ENCODE data around the gene ELOA. TPM values are rescaled to one million over a fixed set of nuclear protein-coding genes. Genes with fewer than 3 reads are reported as not detected.

The ELOA gene
- total RNA-seq, 1 donor from 2014 or later: 66.2 TPM

DNA sequence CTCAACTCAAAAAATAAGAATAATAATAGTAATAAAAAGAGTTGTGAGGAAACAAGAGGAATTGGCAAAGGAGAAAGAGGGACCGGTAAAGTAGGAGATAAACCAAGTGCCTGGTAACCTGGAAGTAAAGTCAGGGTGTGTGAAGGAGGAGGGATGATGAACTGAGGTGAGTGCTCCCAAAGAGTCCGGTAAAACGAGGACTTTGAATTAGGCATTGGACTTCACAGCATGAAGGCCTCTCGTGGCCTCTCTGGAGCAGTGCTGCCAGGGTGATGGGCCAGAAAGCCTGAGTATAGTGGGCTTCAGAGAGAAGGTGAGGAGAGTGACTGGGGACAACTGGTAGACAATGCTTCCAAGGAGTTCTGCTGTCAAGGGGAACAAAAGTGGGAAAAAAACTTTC lies 34.0 kb upstream of the ELOA start:
- no peaks in the 10 kb centered on the region for H3K4me1 ChIP-seq
- H3K27ac ChIP-seq: no peak overlapping the region
- H3K4me3 ChIP-seq: no peak overlapping the region
- peaks cover 7% of the 10 kb centered on the region for H3K36me3 ChIP-seq
- no peaks in the 10 kb centered on the region for H3K9me3 ChIP-seq
- DNase-seq (no peak), ATAC-seq (no peak)
- no peaks in the 10 kb centered on the region for H3K27me3 ChIP-seq
- intact Hi-C loops (cut with DNase I): no loop called here
- TF ChIP-seq, protein P1, sequence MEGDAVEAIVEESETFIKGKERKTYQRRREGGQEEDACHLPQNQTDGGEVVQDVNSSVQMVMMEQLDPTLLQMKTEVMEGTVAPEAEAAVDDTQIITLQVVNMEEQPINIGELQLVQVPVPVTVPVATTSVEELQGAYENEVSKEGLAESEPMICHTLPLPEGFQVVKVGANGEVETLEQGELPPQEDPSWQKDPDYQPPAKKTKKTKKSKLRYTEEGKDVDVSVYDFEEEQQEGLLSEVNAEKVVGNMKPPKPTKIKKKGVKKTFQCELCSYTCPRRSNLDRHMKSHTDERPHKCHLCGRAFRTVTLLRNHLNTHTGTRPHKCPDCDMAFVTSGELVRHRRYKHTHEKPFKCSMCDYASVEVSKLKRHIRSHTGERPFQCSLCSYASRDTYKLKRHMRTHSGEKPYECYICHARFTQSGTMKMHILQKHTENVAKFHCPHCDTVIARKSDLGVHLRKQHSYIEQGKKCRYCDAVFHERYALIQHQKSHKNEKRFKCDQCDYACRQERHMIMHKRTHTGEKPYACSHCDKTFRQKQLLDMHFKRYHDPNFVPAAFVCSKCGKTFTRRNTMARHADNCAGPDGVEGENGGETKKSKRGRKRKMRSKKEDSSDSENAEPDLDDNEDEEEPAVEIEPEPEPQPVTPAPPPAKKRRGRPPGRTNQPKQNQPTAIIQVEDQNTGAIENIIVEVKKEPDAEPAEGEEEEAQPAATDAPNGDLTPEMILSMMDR (IDR thresholded peaks at IDR 0.05): no peak

DNA sequence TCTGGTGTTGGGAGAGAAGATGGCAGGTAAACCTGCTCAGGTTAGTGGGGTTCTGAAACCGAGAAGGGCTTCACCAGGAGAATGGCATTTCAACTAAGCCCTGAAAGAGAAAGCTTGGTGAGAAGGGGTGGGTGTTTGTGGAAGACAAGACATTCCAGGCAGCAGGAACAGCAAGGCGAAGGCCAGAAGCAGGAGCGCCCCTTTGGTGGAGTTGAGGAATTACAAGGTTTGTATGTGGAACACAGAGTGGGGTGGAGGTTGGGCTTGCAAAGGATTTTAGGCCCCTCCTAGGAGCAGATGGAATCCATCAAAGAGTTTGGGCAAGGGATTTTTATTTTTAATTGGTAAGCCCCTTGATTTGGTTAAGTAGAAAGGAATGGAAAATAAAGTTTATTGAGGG lies 24.8 kb upstream of the ELOA start:
- TF ChIP-seq, protein P1 (IDR thresholded peaks at IDR 0.05): peak; percentile 40
- peak; percentile 68 for ATAC-seq
- H3K27ac ChIP-seq: no peak overlapping the region

DNA sequence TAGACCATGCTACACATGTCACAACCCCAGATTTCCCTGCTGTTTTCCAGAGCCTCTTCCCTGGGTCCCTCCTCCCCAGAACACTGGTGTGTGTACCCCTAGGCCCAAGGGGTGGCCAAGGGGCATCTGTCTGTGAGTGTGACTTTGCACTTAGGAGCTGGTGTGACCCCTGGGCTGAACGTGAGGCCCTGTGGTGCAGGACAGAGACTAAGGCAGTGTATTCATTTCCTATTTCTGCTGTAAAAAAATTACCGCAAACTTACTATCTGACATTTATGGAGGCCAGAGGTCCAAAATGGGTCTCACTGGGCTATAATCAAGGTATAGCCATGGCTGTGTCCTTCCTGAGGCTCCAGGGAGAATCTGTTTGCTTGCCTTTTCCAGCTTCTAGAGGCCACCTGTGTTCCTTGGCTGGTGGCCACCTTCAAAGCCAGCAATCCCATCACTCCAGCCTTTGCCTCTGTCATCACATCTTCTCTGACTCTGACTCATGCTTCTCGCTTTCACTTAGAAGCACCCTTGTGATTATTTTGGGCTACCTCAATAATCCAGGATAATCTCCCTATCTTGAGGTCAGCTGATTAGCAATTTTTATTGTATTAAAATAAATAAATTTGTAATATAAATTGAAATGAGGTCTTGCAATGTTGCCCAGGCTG lies 24.0 kb upstream of the ELOA start:
- ATAC-seq: peak; percentile 15
- Histone ChIP-seq H3K36me3 (no peaks in the 10 kb centered on the region), H3K4me3 (no peak overlapping the region), H3K27me3 (no peaks in the 10 kb centered on the region), H3K27ac (no peak overlapping the region), H3K9me3 (no peaks in the 10 kb centered on the region), H3K4me1 (no peaks in the 10 kb centered on the region)
- no peak for DNase-seq
- TF ChIP-seq, protein P1 (IDR thresholded peaks at IDR 0.05): no peak
- intact Hi-C loops (cut with DNase I): no loop called here

More for the DNA sequence above, 24.8 kb upstream of the ELOA start:
- no peak for DNase-seq
- intact Hi-C loops (cut with DNase I): no loop called here
- Histone ChIP-seq H3K27me3 (no peaks in the 10 kb centered on the region), H3K4me1 (no peaks in the 10 kb centered on the region), H3K9me3 (no peaks in the 10 kb centered on the region), H3K36me3 (no peaks in the 10 kb centered on the region), H3K4me3 (no peak overlapping the region)

DNA sequence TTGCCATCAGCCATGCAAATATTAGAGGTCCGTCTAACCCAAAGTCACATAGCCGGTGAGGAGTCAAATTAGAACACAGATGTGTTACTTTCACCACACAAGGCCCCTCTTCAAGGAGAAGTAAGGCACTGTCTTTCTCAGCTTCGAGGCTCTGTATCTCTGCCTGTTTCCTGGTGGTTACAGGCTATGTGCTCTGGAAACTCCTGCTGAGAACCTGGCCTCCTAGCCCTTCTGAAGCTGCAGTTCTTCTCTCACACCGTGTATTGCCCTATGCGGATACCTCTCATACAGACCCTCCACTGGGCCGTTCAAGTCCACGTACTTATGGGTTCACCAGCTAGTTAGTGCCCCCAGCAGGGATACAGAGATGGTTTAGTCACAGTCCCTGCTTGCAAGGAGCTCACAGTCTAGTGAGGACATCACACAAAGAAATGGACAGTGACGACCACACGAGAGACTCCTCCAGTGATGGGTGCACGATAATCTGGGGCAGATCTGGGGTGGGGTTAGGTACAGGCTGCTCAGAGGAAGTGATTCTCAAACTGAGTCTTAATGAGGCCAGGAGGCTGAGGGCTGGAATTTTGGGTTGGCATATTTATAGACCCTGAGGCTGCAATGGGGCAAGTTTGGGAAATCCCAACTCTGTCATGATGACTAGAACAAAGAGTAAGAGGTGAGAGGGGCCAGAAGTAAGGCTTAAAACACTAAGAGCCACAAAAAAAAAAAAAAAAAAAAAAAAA lies 22.8 kb upstream of the ELOA start:
- no peak overlapping the region for H3K4me3 ChIP-seq
- H3K27ac ChIP-seq: no peak overlapping the region
- no peaks in the 10 kb centered on the region for H3K4me1 ChIP-seq
- no peaks in the 10 kb centered on the region for H3K27me3 ChIP-seq
- TF ChIP-seq, protein P1 (IDR thresholded peaks at IDR 0.05): no peak
- no peaks in the 10 kb centered on the region for H3K9me3 ChIP-seq
- intact Hi-C loops (cut with DNase I): no loop called here
- ATAC-seq (no peak), DNase-seq (no peak)
- no peaks in the 10 kb centered on the region for H3K36me3 ChIP-seq

DNA sequence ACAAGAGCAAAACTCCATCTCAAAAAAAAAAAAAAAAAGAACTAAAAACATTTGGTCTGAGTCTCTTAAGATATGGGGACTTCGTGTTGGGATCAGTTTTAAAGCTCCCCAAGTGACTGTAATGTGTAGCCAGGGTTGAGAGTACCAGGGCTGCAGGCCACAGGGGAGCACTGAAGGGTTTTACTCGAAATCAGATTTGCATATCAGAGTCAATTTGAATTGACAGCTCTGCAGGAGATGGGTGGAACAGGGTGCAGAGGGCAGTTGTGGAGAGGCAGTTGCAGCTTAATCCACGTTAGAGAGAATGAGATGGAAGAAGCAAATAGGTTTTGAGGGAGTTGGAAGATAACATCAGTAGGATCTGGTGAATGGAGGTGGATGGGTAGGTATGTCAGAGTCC lies 20.6 kb upstream of the ELOA start:
- Histone ChIP-seq H3K27me3 (no peaks in the 10 kb centered on the region), H3K4me3 (no peak overlapping the region), H3K36me3 (no peaks in the 10 kb centered on the region), H3K4me1 (peaks cover 14% of the 10 kb centered on the region), H3K9me3 (no peaks in the 10 kb centered on the region), H3K27ac (no peak overlapping the region)
- intact Hi-C loops (cut with DNase I): no loop called here
- TF ChIP-seq, protein P1 (IDR thresholded peaks at IDR 0.05): no peak
- no peak for DNase-seq
- no peak for ATAC-seq

Data from upper lobe of right lung (tissue), 1 donor.